PFSK-1 (cell line): ENCODE data around the gene MKLN1.

ENCODE experiments used
- FOXP2 ChIP-seq: optimal IDR thresholded peaks from 2 replicates; pipeline ENCODE3; 2011; ENCODE audit warnings: borderline replicate concordance, control low read depth, inconsistent platforms; ENCODE audit not compliant: insufficient read depth; ENCODE audit errors: extremely low read length, extremely low read depth
- POLR2AphosphoS5 ChIP-seq: IDR thresholded peaks from 2 replicates; pipeline ENCODE4 v1.6.1; 2012; ENCODE audit warnings: low read depth, mild to moderate bottlenecking, control low read depth, low read length, moderate library complexity
- SIN3A ChIP-seq: IDR thresholded peaks from 2 replicates; pipeline ENCODE4 v1.6.1; 2012; ENCODE audit warnings: mild to moderate bottlenecking, low read length, moderate library complexity, borderline replicate concordance; ENCODE audit not compliant: insufficient read depth
- TAF1 ChIP-seq: IDR thresholded peaks from 2 replicates; pipeline ENCODE4 v1.6.1; 2012; ENCODE audit warnings: low read length, control low read depth, borderline replicate concordance; ENCODE audit not compliant: insufficient read depth
- TF ChIP-seq, protein P1 (sequence below), 2 experiments: IDR thresholded peaks; 2 replicates each; pipeline versions ENCODE4 v1.6.1 to v1.8.0; 2011 to 2012; ENCODE audit warnings: low read depth in 2 of 2, low read length in 2 of 2, control low read depth in 1 of 2, inconsistent platforms in 1 of 2, mild to moderate bottlenecking in 1 of 2, moderate library complexity in 1 of 2; ENCODE audit not compliant: insufficient read depth in 1 of 2

DNA sequence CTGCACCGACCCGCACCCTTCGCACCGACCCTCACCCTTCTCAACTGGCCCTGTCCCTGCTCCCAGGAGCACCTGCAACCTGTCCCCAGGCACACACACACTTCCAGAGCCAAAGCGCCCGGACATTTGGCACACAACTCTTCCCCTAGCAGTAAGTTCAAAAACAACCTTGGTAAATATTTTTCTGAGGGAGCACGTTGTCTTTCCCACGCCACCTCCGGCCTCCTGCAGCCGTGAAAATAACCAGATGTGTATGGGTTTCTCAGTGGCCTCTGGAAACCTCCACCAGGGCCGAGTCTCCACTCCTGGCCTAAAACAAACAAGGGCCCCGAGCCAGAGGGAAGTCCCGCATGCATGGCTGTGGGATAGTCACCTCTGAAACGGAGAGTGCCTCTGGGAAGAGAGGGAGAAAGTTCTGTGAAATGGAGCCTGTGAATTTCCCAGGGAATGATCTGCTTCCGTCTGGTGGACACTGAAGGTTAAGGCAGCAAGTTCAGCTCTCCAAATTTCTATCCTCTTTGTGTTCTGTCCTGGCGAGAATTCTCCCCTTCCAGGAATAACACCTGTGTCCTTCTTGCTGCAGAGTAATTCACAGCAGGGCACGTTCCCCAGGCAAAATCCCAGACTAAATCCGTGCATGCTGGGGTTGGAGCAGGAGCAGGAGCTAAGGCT is 213.0 kb downstream of the MKLN1 start:
- TF ChIP-seq SIN3A: no peak
- TF ChIP-seq, protein P1, sequence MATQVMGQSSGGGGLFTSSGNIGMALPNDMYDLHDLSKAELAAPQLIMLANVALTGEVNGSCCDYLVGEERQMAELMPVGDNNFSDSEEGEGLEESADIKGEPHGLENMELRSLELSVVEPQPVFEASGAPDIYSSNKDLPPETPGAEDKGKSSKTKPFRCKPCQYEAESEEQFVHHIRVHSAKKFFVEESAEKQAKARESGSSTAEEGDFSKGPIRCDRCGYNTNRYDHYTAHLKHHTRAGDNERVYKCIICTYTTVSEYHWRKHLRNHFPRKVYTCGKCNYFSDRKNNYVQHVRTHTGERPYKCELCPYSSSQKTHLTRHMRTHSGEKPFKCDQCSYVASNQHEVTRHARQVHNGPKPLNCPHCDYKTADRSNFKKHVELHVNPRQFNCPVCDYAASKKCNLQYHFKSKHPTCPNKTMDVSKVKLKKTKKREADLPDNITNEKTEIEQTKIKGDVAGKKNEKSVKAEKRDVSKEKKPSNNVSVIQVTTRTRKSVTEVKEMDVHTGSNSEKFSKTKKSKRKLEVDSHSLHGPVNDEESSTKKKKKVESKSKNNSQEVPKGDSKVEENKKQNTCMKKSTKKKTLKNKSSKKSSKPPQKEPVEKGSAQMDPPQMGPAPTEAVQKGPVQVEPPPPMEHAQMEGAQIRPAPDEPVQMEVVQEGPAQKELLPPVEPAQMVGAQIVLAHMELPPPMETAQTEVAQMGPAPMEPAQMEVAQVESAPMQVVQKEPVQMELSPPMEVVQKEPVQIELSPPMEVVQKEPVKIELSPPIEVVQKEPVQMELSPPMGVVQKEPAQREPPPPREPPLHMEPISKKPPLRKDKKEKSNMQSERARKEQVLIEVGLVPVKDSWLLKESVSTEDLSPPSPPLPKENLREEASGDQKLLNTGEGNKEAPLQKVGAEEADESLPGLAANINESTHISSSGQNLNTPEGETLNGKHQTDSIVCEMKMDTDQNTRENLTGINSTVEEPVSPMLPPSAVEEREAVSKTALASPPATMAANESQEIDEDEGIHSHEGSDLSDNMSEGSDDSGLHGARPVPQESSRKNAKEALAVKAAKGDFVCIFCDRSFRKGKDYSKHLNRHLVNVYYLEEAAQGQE (IDR thresholded peaks at IDR 0.05; ENCODE audit: insufficient read depth in 1 of 2, low read depth in 2 of 2, low read length in 2 of 2): no peak
- TF ChIP-seq TAF1: no peak
- no peak for TF ChIP-seq POLR2AphosphoS5
- no peak for TF ChIP-seq FOXP2
